NCI-H1930 (cell line): ENCODE results near the gene TSPEAR.

Experiments used
- DNase-seq, 2 experiments: peaks; one replicate each; lab custom pipeline; 2025; lab: John Stamatoyannopoulos, UW

The TSPEAR gene

DNA sequence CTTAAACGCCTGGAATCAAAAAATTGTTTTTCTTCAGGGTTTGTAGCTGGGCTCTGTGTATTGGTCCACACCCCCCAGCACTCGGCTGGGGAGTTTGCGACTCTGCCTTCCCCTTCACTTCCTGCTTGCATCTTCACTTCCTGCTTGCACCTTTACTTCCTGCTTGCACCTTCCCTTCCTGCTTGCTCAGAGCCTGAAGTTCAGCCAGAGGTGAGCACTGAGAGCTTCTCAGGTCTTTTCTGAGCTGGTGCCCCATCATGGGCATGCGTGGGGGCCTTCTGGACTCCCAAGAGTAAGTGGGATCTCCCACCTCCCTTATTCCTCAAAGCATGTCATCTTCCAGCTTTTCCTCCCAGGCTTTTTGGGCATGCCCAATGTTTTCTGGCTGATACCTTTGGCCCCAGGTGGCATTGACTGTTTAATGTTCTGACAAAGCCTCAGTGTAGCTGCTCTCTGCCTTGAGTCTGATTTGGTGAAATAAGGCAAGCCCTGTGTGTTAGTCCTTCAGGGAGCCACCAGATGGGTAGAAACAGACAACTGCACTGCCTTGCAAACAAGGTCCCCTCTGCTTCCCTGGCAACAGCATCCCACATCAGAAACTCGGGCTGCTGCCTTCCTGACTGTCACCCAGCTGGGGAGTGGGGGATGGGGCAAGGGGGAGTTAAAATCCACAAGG is 163.6 kb downstream of the TSPEAR start:
- DNase-seq, result no peak

DNA sequence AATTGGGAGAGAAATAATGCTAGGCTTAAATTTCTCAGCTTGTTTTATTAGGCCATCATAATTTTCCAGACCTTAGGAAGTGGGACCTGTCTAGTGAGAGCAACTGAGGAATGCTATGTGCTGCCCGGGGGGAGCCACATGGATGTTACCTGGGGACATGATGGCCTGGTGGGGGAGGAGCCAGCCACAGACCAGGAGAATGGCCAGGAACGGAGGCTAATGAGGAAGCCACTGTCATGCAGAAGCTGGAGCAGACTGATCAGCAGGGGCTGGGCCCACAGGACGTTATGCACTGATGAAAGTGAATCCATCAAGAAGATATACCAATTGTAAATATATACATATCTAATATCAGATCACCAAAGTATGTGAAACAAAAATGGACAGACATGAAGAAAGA is 166.8 kb downstream of the TSPEAR start:
- no peak for DNase-seq

DNA sequence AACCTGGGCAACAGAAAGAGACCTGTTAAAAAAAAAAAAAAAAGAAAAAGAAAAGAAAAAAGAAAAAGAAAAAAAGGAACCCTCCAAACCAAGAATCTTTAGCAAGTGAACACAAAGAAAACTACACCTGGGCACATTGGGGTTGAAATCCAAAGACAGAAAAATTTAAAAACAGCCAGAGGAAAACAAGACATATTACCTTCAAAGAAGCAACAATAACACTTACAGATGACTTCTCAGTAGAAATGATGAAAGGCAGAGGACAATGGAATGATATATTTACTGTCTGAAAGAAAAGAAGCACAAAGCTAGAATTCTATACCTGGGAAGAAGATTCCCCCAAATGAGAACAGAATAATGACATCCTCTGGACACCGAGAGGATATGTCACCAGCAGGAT is 168.7 kb downstream of the TSPEAR start:
- no peak for DNase-seq

DNA sequence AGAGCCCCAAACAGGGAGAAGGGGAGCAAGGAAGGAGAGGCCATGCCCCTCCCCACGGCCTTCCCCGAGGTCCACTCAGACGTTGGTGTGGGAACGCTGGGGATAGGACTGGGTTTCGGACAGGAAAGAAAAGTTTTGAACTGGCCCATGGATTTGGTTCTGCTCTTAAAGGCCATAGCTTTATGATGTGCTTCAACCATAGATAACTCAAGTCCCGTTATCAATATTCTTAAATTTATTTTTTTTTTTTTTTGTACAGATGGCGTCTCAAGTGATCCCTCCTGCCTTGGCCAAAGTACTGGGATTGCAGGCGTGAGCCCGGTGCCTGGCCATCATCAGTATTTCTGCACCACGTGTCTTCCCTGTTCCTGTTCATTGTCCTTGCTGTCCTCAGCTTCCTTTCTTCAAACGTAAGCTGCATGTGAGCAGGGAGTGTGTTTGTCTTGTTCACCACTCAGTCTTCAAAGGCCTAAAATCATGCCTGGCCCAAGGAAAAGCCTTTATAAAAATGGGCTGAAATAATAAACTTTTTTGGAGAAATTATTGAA is 170.6 kb downstream of the TSPEAR start:
- no peak for DNase-seq

DNA sequence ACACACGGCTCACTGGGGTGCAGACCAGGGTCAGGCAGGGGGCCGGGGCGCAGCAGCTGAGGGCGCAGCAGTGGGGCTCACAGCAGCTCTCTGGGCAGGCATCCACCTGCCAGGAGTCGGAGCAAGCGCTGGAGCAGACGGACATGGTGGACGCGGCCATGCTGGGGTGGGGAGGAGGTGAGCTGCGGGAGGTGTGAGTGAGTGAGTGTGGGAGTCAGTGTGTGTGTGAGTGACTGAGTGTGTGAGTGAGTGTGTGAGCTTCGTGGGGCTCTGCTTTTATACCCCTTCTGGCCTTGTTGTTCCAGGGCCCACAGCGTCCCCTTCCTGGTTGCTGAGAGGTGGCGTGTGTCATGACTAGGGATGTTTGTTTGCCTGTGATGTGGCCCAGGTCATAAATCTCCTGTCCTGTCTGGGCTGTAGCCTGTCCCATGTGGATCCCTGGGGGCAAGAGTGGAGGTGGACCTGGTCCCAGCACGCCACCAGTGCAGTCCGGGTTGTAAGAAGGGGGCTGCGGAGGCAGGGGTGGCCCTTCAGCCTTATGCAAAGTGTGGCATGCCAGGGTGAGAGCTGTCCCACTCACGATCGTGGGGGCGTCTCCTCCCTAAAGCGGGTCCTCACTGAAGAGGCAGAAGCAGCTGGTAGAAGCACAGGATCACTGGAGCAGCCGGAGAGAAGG is 171.2 kb downstream of the TSPEAR start, which contains the start of gene KRTAP10-1:
Gene KRTAP10-1, minus strand, starts transcription at position 205 of the 676 bp plus-strand sequence. Its CDS starts 45 bp downstream, at position 160.
- DNase-seq, result no peak

DNA sequence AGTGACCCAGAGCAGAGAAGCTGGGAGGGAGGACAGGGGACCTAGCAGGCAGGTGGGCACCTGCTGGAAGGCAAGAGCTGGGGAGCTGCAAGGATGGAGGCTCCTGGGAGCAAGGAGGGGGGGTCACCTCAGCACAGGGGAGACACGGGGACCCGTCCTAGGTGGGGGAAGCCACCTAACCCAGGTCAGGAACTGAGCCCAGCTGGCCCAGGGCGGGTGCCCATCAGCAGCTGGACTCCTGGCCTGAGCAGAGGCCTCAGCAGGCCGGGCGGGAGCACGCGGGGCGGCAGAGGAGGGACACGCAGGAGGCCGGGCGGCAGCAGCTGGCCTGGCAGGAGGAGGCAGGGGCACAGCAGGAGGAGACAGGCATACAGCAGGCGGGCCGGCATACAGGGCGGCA is 172.3 kb downstream of the TSPEAR start:
- DNase-seq, result no peak

DNA sequence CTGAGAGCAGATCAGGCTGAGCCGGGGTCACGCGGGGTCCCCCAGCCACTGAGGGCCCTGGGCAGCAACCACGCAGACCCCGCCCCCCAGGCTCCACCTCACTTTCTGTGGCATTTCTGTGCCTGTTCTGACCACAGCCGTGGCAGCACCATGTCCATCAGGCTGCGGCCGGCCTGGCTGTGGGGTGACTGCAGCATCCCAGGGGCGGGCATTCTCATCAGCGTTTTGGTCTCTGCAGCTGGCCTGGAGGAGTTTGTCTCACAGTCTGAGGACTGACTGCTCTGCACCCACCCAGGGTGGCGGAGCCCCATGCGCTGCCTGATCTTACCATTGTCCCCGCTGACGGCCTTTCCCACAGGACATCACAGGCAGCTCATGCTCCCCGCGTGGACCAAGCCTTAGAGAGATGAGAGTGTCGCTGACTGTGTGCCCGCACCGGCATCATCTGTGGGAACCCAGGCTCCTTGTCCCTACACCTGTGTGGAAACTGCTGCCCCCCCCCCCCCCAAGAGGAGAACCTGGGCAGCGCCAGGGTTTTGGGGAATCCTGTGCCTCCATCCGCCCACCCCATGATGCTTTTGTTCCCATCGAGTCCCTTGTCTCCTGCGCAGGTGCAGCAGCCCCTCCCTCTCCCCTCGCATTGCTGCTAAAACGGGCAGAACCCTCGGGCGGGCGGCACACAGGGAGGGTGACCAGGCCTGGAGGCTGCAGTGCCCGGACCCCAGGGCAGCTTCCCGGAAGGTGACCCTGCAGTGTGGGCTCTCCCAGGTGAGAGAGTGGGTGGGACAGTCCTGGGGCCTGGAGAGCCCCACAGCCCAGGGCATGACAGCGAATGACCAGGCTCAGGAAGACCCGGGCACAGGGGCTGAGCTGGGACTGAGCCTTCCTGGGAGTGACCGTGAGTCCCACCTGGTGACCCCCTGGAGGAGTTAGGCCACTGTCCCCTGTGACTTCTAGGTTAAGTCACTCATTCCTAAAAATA is 173.2 kb downstream of the TSPEAR start:
- DNase-seq, result no peak

DNA sequence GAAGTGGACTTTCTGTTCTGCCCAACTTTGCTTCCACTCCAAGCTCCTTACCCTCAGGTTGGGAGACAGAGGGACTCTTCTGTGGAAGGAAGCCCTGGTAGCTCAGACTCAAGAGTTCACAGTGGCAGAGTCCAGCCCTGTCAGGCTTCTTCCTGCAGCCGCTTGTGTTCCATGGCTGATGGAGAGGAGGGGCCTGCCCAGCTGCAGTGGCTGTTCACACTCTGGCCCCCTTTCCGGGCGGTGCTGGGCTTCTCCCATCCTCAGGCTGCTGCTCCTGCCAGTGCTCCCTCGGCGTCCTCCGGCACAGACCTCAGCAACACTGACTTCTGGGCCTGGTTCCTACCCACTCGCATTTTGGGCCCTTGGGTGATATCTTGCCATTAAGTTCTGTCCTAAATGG is 175.4 kb downstream of the TSPEAR start:
- no peak for DNase-seq

DNA sequence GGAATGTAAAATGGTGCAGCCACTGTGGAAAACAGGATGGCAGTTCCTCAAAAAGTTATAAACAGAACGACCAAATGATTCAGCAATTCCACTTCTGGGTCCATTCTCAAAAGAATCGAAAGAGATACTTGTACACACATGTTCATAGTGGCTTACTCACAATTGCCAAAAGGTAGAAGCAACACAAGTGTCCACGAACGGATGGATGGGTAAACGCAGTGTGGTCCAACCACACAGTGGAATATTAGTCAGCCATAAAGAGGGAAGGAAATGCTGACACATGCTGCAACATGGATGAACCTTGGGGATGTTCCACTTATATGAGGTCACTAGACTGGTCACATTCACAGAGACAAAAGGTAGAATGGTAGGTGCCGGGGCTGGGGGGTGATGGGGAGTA is 176.7 kb downstream of the TSPEAR start:
- no peak for DNase-seq

DNA sequence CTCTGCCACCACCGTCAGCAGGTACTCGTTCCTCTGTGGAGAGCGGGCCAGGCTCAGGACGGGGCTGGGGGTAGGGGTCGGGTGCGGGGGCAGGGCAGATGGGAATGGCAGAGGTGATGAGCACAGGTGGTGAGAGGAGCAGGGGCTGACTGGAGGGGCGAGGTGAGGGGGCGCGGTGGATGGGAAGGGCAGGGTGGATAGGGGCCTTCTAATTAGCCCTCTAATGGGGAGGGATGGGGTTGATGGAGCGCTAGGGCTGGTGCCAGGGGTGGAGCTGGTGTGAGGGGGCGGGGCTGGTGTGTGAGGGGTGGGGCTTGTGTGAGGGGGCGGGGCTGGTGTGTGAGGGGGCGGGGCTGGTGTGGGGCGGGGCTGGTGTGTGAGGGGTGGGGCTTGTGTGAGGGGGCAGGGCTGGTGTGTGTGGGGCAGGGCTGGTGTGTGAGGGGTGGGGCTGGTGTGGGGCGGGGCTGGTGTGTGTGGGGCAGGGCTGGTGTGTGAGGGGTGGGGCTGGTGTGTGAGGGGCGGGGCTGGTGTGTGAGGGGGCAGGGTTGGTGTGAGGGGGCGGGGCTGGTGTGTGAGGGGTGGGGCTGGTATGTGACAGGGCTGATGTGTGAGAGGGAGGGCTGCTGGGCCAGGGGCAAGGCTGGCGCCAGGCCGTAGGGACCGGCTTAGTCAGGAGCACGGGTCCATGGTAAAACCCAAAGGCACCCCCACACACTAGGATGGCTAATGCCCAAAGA is 177.3 kb downstream of the TSPEAR start:
- DNase-seq, result no peak

DNA sequence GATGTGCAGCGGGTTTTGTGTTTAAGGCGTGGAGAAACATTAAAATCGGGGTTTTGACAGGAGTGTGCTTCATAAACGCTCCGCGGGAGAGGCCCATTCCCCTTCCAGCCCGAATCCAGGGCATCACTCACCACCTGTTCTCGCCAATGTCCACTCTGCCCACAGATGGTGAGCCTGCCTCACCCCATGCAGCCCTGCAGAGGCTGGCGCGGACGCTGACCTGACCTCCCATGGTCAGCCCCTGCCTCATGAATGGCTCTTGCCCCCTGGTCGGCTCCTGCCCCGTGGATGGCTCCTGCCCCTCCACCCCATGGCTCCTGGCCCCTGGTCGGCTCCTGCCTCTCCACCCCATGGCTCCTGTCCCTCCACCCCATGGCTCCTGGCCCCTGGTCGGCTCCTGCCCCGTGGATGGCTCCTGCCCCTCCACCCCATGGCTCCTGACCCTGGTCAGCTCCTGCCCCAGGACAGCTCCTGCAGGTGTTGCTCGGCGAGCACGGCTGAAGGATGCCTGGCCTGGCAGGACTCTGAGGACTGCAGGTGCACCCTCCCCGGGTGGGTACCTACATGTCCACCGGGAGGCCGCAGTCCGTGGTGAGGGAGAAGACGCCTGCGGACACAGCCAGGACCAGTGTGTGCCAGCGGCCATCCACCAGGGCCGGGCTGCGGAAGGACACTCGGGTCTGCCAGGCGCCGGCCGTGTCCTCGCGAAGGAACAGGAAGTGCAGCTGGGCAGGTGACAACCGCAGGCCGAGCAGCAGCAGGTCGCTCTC is 178.1 kb downstream of the TSPEAR start:
- no peak for DNase-seq

DNA sequence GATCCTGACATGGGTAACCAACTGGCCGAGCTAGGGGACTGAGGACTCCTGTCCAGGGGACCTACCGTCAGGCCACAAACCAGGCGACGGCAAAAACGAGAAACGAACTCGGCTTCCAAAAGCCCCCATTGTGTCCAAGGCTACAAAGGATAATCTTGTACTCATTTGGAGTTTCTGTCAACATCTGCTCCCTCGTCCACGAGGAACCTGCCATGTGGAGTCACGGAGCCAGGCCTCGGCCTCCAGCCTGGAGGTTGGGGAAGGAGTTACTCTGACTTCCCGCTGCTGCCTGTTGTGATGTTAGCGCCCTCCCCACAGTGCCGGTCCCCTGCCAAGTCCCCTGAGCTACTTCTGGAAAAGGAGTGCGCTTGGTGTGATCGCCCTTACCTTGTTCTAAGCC is 178.7 kb downstream of the TSPEAR start:
- DNase-seq, result no peak

DNA sequence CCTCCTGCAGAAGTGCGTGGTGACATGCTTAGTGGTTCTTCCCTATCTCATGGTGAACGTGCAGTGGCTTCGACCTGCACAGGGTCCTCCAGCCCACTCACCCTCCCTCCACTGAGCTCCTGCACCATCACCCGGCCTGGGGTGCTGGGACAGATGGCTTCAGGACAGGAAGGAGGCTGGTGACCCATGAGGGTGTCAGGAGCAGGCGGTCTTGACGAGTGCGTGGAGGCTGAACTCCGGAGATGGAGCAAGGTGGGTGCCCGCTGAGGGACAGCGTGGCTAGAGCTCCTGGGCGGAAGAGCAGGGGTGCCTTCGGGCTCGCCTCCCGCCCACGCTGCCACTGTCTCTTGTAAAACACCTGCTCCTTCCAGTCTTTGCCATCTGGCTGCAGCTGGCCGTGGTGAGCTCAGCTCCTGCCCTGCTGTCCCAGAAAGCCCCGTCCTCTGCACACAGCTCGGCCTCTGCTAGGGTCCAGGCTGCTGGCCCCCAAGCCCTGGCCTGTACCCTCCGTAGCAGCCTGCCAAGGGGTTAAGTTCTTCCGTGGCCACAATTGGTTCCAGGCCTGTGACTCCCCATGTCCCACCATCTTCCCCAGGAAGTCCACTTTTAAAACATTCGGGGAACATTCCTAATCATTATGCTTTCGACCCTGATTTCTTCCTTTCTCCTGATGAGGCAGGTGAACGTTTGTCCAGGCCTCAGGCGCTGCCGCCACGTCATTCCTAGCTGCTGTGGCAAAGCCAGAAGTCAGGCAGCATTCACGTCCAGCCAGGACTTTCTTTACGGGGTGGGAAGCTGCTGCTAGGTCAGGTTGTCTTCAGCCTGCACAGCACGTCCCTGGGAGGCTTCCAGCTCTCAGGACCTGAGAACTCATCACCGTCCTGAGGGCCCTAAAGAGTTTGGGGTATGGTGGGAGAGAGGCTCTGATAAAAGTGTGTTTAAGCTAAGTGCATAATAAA is 179.5 kb downstream of the TSPEAR start:
- DNase-seq, result no peak

DNA sequence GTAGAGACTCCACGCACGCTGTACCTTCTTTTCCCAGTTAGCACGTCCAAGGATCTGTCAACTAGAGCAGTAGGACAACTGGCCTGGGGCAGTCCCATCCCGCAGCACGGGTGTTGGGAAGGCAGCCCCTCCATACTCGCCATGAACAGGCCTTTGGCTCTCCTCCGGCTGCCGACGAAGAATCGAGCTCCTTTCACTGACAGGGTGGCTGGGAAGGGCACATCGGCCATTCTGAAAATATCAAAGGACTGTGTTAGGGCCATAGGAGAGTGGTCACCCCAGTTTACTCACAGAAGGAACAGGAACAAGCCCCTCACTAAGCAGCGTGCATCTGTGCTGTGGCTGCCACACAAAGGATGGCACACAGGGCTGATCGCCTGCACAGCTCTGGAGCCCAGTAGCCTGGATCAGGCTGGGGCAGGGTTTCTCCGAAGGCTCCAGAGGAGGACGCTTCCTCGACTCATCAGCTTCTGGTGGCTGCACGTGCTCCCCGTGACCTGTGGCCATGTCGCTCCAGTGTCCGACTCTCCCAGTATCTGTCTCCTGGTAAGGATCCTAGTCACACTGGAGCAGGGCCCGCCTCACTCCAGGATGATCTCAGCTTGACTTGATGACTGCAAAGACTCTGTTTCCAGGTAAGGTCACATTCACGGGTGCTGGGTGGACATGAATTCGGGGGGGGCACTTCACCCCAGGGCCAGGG is 180.3 kb downstream of the TSPEAR start:
- no peak for DNase-seq

DNA sequence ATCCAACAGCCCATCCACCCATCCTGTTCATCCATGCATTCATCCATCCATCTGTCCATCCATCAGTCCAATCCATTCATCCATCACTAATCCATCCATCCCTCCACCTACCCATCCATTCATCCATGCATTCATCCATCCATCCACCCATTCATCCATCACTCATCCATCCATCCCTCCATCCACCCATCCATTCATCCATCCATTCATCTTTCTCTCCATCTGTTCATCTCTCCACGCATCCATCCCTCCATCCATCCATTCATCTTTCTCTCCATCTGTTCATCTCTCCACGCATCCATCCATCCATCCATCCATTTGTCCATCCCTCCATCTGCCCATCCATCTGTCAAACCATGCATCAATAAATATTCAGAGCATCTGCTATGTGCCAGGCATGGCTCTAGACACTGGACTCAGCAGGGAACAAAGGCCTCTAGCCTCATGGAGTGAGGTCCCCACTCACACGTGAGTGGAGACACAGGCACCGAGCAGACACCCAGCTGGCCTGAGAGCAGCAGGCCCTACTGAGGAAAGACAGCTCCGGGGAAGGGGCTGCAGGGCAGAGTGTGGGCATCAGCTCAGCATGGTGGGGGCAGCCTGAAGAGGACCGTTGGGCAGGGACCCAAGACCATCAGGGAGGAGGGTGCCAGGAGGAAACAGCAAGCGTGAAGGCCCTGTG is 181.0 kb downstream of the TSPEAR start:
- DNase-seq, result no peak

DNA sequence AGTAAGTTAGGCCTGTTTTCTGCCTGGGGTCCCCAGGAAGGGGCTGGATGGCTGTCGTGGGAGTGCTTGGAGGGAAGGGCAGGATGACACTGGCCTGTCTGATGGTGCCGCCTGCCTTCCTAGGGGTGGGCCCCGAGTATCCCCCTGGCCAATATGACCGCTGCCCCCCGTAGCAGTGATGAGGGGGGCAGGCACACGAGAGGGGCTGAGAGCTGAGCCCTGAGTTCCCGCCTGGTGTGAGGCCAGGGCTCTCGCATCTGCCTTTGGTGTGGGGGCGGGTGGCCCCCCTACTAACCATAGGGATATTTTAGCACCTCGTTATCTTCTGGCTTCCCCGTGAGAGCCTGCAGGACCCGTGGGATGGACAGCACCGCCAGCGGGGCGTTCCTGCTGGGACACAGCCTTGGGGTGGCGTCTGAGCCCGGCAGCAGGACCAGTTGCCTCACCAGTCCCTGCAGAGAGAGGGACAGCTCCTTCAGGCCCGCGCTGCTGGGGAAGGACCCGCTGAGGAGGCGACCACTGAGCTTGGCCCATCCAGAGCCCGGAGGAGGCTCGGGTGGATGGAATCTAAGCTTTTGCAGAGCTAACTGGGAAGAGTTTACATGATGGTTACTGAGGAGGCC is 181.8 kb downstream of the TSPEAR start:
- DNase-seq, result no peak

DNA sequence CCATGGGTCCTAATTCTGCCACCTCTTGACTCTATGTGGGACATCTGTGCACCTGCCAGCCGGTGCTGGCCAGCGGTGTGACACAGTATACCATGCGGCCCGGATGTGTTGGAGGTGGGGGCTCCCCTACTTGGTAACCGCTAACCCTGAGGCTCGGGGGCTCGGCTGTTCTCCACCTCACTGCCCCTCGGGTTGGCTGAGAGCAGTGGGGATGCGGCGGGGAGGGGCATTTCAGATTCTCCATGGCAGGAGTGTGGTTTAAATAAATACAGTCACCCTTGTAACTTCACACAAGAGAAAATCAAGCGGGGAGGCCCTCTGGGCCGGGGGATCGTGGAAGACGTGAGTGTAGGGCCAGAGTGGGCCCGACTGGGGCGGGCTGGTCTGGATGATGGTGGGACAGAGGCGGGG is 182.4 kb downstream of the TSPEAR start:
- DNase-seq, result no peak

DNA sequence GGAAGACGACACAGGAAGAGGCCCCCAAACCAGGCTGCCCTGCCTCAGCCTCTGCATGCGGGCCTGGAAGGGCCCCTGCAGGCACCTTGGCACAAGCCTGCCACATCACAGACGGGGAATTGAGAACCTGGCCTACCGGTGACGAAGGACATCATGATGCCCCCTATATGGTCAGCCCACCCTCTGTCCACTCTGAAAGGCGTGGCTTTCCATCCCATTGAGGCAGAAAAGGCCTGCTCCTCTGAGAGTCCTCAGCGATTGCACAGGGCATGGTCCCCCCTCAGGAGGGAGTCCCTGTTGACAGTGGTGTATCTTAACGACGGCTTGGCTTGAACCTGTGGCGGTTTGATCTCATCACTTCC is 182.8 kb downstream of the TSPEAR start:
- no peak for DNase-seq
